ENCODE measurements around the gene PIGQ. TPM values are rescaled to one million over a fixed set of nuclear protein-coding genes. Genes with fewer than 3 reads are reported as not detected.

PIGQ gene
- total and polyA plus RNA-seq, 2 of the 8 experiments (the other 6 are each of a cell fraction or from before 2014, with no cell fraction given), result 36.0 to 49.2 TPM

- peaks cover 0 to 12% (median 7%) of the 10 kb centered on the region in 4 experiments; a peak in 5 of 7 replicates for H3K4me1 ChIP-seq (replicated peaks in 1 of 4; ENCODE audit: control insufficient read depth in 3 of 4, insufficient read depth in 4 of 4, low read length in 3 of 4)
- H4K20me1 ChIP-seq (replicated peaks in 1 of 2; ENCODE audit: control insufficient read depth in 1 of 2, insufficient read depth in 2 of 2, low read length in 2 of 2), result peaks cover 4 to 14% of the 10 kb centered on the region in 2 experiments
- no peaks in the 10 kb centered on the region for H3K9me3 ChIP-seq (ENCODE audit: insufficient read depth in 2 of 2, low read depth in 1 of 2, low read length in 1 of 2)
- 93% methylated on average over 22 of the region's 23 CpGs; no CpG with 5 or more reads in 1 of the 2 experiments for WGBS, 2 experiments (ENCODE audit: extremely low coverage in 1 of 2, insufficient coverage in 1 of 2, insufficient read length in 1 of 2, insufficient replicate concordance in 2 of 2, low coverage in 1 of 2, low lambda C conversion rate in 2 of 2, missing lambda C conversion rate in 1 of 2)
- DNase-seq (ENCODE audit: low read depth in 1 of 2, low spot score in 2 of 2) (no peak), FAIRE-seq (no peak)
- no peak overlapping the region for H3K4me2 ChIP-seq (ENCODE audit: insufficient read depth in 1 of 2, low read depth in 2 of 2, low read length in 2 of 2)
- no peak overlapping the region for H3K14ac ChIP-seq (ENCODE audit: insufficient read length)
- no peak overlapping the region for H2AFZ ChIP-seq (ENCODE audit: low read length)
- ChIA-PET POLR2A (ENCODE audit: partially characterized antibody) (interaction anchor here (0.6 to 1.6 kb wide), 9 partner anchors 17 to 200 kb away, joined by 3 to 6 read pairs (median 3); partner anchors contain the start of genes NME4 and PIGQ), CTCF (ENCODE audit: partially characterized antibody) (interaction anchor here (1.2 to 1.6 kb wide), 6 partner anchors 9 to 71 kb away, joined by 3 to 6 read pairs (median 4); no protein-coding TSS in a partner anchor)
- no peak overlapping the region for H3K56ac ChIP-seq (replicated peaks; ENCODE audit: insufficient read length, low read depth, low read length)
- no peaks in the 10 kb centered on the region for H3K27me3 ChIP-seq (replicated peaks in 1 of 4; ENCODE audit: control insufficient read depth in 3 of 4, extremely low read depth in 1 of 4, insufficient read depth in 3 of 4, low read length in 3 of 4)
- H2BK15ac ChIP-seq (ENCODE audit: low read length), result no peak overlapping the region
- no peak overlapping the region for H2AK5ac ChIP-seq (ENCODE audit: low read depth, low read length)
- H3K79me2 ChIP-seq (ENCODE audit: control insufficient read depth in 1 of 2, insufficient read depth in 2 of 2, low read length in 2 of 2), result peaks cover 0 to 7% of the 10 kb centered on the region in 2 experiments; a peak in 1 of 4 replicates
- no peak overlapping the region for H4K8ac ChIP-seq (ENCODE audit: extremely low read depth, insufficient read depth, low read length)
- H3K27ac ChIP-seq (ENCODE audit: low read depth, low read length), result no peak overlapping the region
- H3K9ac ChIP-seq (replicated peaks in 1 of 4; ENCODE audit: extremely low read depth in 1 of 4, low read depth in 3 of 4, low read length in 3 of 4), result no peak overlapping the region
- H3K4me3 ChIP-seq (ENCODE audit: extremely low read depth in 1 of 4, insufficient read depth in 2 of 4, low read depth in 3 of 4, low read length in 4 of 4), result no peak overlapping the region
- no peak overlapping the region for H3K23ac ChIP-seq (ENCODE audit: insufficient read length)
- H2BK5ac ChIP-seq (ENCODE audit: low read depth, low read length), result no peak overlapping the region
- peaks cover 7% of the 10 kb centered on the region; the same call in 1 of the 2 replicates for H3K23me2 ChIP-seq (ENCODE audit: low read depth, low read length)
- no peaks in the 10 kb centered on the region for H3K79me1 ChIP-seq (ENCODE audit: low read depth, low read length)
- no peak overlapping the region for H4K91ac ChIP-seq (replicated peaks; ENCODE audit: insufficient read length, low read length)
- H2BK12ac ChIP-seq (ENCODE audit: low read depth, low read length), result no peak overlapping the region
- no peak overlapping the region for H3K4ac ChIP-seq (replicated peaks; ENCODE audit: insufficient read length, low read depth, low read length)
- no peak overlapping the region for H4K5ac ChIP-seq (ENCODE audit: insufficient read length, low read depth, low read length)
- no peak overlapping the region for H3K18ac ChIP-seq (ENCODE audit: extremely low read depth, low read length)
- no peak overlapping the region for H2BK120ac ChIP-seq (replicated peaks; ENCODE audit: low read depth, low read length)
- H2BK20ac ChIP-seq (ENCODE audit: low read length), result no peak overlapping the region
- peaks cover 0 to 4% (median 1%) of the 10 kb centered on the region in 4 experiments; a peak in 3 of 8 replicates for H3K36me3 ChIP-seq (ENCODE audit: control insufficient read depth in 2 of 4, insufficient read depth in 4 of 4, low read length in 3 of 4)
- TF ChIP-seq SUZ12 (IDR thresholded peaks at IDR 0.05; ENCODE audit: low read length), result no peak
- TF ChIP-seq MAX (IDR thresholded peaks at IDR 0.05), result no peak
- TF ChIP-seq SIN3A (conservative IDR thresholded peaks at IDR 0.05 in 1 of 2, IDR thresholded peaks at IDR 0.05 in 1 of 2; ENCODE audit: low read depth in 1 of 2, low read length in 2 of 2), result no peak
- TF ChIP-seq CTBP2 (IDR thresholded peaks at IDR 0.05; ENCODE audit: borderline replicate concordance, insufficient read depth, insufficient read length, low read length), result no peak
- TF ChIP-seq KDM1A (IDR thresholded peaks at IDR 0.05; ENCODE audit: borderline replicate concordance, low read length), result no peak
- TF ChIP-seq TEAD4 (IDR thresholded peaks at IDR 0.05; ENCODE audit: low read depth, low read length), result no peak
- no peak for TF ChIP-seq RXRA (IDR thresholded peaks at IDR 0.05; ENCODE audit: insufficient read depth, low read depth, low read length)
- TF ChIP-seq POLR2A (IDR thresholded peaks at IDR 0.05; ENCODE audit: control extremely low read depth in 1 of 2, low read depth in 2 of 2, low read length in 2 of 2), result no peak
- no peak for TF ChIP-seq TAF1 (IDR thresholded peaks at IDR 0.05; ENCODE audit: low read depth, low read length)
- TF ChIP-seq CBX8 (IDR thresholded peaks at IDR 0.05; ENCODE audit: borderline replicate concordance, low read depth, low read length), result no peak
- TF ChIP-seq RFX5 (IDR thresholded peaks at IDR 0.05; ENCODE audit: borderline replicate concordance, low read depth, low read length), result no peak
- TF ChIP-seq CBX5 (IDR thresholded peaks at IDR 0.05; ENCODE audit: low read depth, low read length), result no peak
These were observed 47.3 kb upstream of the PIGQ start for GRCh38 chr16:522320-523096.

All from H1 (cell line).